GM23338 (cell line): ENCODE results near the gene RTN4RL2. TPM values are rescaled to one million over a fixed set of nuclear protein-coding genes. Genes with fewer than 3 reads are reported as not detected.

Experiments used
- ATAC-seq: fragments of 200-7000 bp; cut with Tn5 transposase; 3 replicates; pipeline ENCODE4 v1.9.1; 2020
- DNase-seq: peaks from one replicate; pipeline ENCODE4 v3.0.0-alpha.2; 2015; ENCODE audit warnings: low spot score
- H2AFZ ChIP-seq: fragments of 200-600 bp; sonication (generic); 2 replicates; pipeline ENCODE4 v1.8.0; 2016; ENCODE audit warnings: antibody characterized with exemption, mild to moderate bottlenecking, moderate library complexity
- H3F3A ChIP-seq: fragments of 200-600 bp; sonication (generic); replicated peaks from 2 replicates; pipeline ENCODE4 v1.8.0; 2017; ENCODE audit warnings: antibody characterized with exemption, mixed run types, low read depth
- H3K27ac ChIP-seq: fragments of 200-600 bp; sonication (generic); 2 replicates; pipeline ENCODE4 v1.6.1; 2016; ENCODE audit warnings: low read depth
- H3K27me3 ChIP-seq: fragments of 200-600 bp; sonication (generic); 2 replicates; pipeline ENCODE4 v1.8.0; 2016; ENCODE audit warnings: mild to moderate bottlenecking, mixed run types, moderate library complexity; ENCODE audit not compliant: insufficient read depth
- H3K36me3 ChIP-seq: fragments of 200-600 bp; sonication (generic); 2 replicates; pipeline ENCODE4 v1.8.0; 2016; ENCODE audit warnings: mild to moderate bottlenecking; ENCODE audit not compliant: insufficient read depth
- H3K4me1 ChIP-seq: fragments of 200-600 bp; sonication (generic); 2 replicates; pipeline ENCODE4 v1.8.0; 2016; ENCODE audit warnings: mild to moderate bottlenecking, moderate library complexity; ENCODE audit not compliant: insufficient read depth
- H3K4me2 ChIP-seq: fragments of 200-600 bp; sonication (generic); 2 replicates; pipeline ENCODE4 v1.7.1; 2017; ENCODE audit warnings: mixed run types
- H3K4me3 ChIP-seq: fragments of 200-600 bp; sonication (generic); 2 replicates; pipeline ENCODE4 v1.6.1; 2016; ENCODE audit warnings: mixed run types
- H3K79me2 ChIP-seq: fragments of 200-600 bp; sonication (generic); replicated peaks from 2 replicates; pipeline ENCODE4 v1.8.0; 2017; ENCODE audit warnings: mild to moderate bottlenecking; ENCODE audit not compliant: insufficient read depth
- H3K9me2 ChIP-seq: fragments of 200-600 bp; sonication (generic); 2 replicates; pipeline ENCODE4 v1.8.0; 2017; ENCODE audit not compliant: insufficient read depth
- H4K20me1 ChIP-seq: fragments of 200-600 bp; sonication (generic); replicated peaks from 2 replicates; pipeline ENCODE4 v1.8.0; 2017; ENCODE audit warnings: mild to moderate bottlenecking; ENCODE audit not compliant: insufficient read depth
- H3K27ac Mint-ChIP-seq: 2 replicates; pipeline ENCODE4 v1.8.0; 2020; ENCODE audit warnings: inconsistent platforms, mild to moderate bottlenecking, moderate library complexity, mixed read lengths
- H3K27me3 Mint-ChIP-seq: 3 replicates; pipeline ENCODE4 v1.8.0; 2022; ENCODE audit warnings: low read depth, mild to moderate bottlenecking, moderate library complexity, mixed read lengths, inconsistent platforms; ENCODE audit not compliant: insufficient read depth, poor library complexity
- H3K36me3 Mint-ChIP-seq: 3 replicates; pipeline ENCODE4 v1.8.0; 2021; ENCODE audit warnings: low read depth, mild to moderate bottlenecking, inconsistent platforms, moderate library complexity, mixed read lengths
- H3K4me1 Mint-ChIP-seq: 3 replicates; pipeline ENCODE4 v1.8.0; 2020; ENCODE audit warnings: mild to moderate bottlenecking, inconsistent platforms, mixed read lengths
- H3K4me3 Mint-ChIP-seq: 3 replicates; pipeline ENCODE4 v1.8.0; 2021; ENCODE audit warnings: moderate library complexity, mild to moderate bottlenecking, inconsistent platforms, mixed read lengths
- H3K9me3 Mint-ChIP-seq: 3 replicates; pipeline ENCODE4 v1.8.0; 2020; ENCODE audit warnings: moderate library complexity, mild to moderate bottlenecking, inconsistent platforms, mixed read lengths
- CREB1 ChIP-seq: fragments of 250-450 bp; sonication (Bioruptor Pico); IDR thresholded peaks from 2 replicates; pipeline ENCODE4 v1.5.0; 2020; ENCODE audit warnings: low read depth, mild to moderate bottlenecking, moderate library complexity
- JUNB ChIP-seq: IDR thresholded peaks from one replicate; pipeline ENCODE4 v1.6.1; 2016; ENCODE audit warnings: antibody characterized with exemption; ENCODE audit not compliant: unreplicated experiment
- NANOG ChIP-seq: IDR thresholded peaks from 2 replicates; pipeline ENCODE4 v1.6.1; 2016; ENCODE audit warnings: antibody characterized with exemption, borderline replicate concordance
- ZNF114 ChIP-seq: fragments of 250-450 bp; sonication (Bioruptor Pico); IDR thresholded peaks from 2 replicates; pipeline ENCODE4 v1.5.0; 2020; ENCODE audit warnings: mild to moderate bottlenecking, moderate library complexity
- polyA plus RNA-seq: library from polyadenylated mRNA; unstranded; fragments of >200 nt; fragmentation: Nextera tagmentation; extraction: Ambion mirVana; gene quantifications from 2 replicates; pipeline ENCODE4 v1.2.1, GENCODE V29; 2016
- total RNA-seq: library from RNA; depleted of rRNA; stranded (reverse); fragments of >200 nt; shearing (Covaris generic); gene quantifications from 2 replicates; pipeline ENCODE4 v1.2.3, GENCODE V29; 2014
- TF ChIP-seq, protein P1 (sequence below): fragments of 250-450 bp; sonication (Bioruptor Pico); IDR thresholded peaks from 2 replicates; pipeline ENCODE4 v1.5.0; 2020; ENCODE audit warnings: mild to moderate bottlenecking, moderate library complexity
- TF ChIP-seq, protein P2 (sequence below), 2 experiments: fragments of 200-600 bp in 1 of 2; sonication (generic) in 1 of 2; conservative IDR thresholded peaks; 2 replicates each; pipeline versions ENCODE4 v1.5.1 to v1.6.1; 2016 to 2017; ENCODE audit warnings: antibody characterized with exemption in 2 of 2, low read depth in 2 of 2, mild to moderate bottlenecking in 2 of 2, moderate library complexity in 1 of 2

RTN4RL2 gene
- total and polyA plus RNA-seq, 2 experiments from 2014 or later = 13.9 to 15.9 TPM

DNA sequence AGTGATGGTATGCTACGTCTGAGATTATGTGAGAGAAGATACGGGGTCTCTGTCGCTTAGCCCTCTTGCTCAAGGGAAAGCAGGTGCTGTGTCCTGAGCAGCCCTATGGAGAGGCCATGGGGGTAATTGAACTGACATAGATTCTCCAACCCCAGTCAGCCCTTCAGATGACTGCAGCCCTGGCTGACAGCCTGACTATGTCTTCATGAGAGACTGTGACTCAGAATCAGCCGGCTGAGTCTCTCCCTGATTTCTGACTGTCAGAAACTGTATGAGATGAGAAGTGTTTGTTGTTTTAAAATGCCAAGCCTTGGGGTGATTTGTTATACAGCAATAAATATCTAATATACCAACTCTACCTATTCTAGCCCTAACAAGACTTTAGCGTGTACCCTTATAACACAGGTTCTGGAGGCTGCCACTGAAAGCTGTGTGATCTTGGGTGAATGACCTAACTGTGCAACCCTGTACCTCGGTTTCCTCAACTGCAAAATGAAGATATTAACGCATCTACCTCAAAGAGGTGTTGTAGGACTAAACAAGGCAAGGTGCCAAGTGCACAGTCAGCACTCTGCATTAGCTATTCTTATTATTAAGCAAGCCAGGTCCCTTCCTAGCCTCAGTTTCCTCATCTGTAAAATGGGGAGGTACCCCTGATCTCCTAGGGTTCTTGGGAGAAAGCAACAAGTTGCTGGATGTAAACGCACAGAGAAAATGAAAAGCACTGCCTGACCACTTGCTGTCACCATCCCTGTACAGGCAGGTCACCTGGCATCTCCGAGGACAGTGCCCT lies 30.3 kb downstream of the RTN4RL2 start:
- no peak overlapping the region; the same call in 1 of the 2 replicates for H3K27ac Mint-ChIP-seq
- ATAC-seq = no peak

DNA sequence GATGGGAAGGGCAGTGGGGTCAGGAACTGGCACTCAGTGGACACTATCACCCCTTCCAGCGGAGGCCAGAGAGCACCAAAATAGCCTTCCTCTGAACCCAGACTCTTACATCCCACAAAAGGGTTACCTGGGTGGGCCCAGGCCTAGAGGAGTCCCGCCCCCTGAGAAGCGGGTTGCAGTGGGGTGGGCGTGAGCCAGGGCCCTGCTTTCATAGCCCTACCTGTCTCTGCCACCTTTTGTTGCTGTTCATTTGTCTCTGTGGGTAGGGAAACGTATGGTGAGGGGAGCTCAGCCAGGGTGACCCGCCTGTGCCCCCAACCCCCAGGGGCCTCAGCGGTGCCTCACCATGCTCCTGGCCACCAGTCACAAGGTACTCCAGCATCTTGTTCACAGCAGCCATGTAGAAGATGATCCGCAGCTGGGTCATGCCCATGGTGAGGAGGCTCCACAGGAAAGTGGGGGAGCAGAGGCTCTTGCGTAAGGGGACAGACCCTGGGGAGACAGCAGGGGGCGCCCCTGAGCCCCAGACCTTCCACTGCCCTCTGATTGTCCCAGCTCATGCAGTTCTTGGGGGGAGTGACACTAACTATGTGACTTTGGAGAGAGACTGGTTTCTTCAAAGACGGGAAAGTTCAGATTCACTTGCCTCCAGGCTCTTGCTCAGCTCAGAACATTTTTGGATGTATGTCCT lies 31.2 kb downstream of the RTN4RL2 start:
- H3F3A ChIP-seq = peaks cover 11% of the 10 kb centered on the region; the same call in 1 of the 2 replicates
- H4K20me1 ChIP-seq = no peaks in the 10 kb centered on the region
- peak; percentile 76 for ATAC-seq
- TF ChIP-seq CREB1 (CRISPR knock-in tag) (no peak), NANOG (no peak), JUNB (no peak)
- TF ChIP-seq, protein P1, sequence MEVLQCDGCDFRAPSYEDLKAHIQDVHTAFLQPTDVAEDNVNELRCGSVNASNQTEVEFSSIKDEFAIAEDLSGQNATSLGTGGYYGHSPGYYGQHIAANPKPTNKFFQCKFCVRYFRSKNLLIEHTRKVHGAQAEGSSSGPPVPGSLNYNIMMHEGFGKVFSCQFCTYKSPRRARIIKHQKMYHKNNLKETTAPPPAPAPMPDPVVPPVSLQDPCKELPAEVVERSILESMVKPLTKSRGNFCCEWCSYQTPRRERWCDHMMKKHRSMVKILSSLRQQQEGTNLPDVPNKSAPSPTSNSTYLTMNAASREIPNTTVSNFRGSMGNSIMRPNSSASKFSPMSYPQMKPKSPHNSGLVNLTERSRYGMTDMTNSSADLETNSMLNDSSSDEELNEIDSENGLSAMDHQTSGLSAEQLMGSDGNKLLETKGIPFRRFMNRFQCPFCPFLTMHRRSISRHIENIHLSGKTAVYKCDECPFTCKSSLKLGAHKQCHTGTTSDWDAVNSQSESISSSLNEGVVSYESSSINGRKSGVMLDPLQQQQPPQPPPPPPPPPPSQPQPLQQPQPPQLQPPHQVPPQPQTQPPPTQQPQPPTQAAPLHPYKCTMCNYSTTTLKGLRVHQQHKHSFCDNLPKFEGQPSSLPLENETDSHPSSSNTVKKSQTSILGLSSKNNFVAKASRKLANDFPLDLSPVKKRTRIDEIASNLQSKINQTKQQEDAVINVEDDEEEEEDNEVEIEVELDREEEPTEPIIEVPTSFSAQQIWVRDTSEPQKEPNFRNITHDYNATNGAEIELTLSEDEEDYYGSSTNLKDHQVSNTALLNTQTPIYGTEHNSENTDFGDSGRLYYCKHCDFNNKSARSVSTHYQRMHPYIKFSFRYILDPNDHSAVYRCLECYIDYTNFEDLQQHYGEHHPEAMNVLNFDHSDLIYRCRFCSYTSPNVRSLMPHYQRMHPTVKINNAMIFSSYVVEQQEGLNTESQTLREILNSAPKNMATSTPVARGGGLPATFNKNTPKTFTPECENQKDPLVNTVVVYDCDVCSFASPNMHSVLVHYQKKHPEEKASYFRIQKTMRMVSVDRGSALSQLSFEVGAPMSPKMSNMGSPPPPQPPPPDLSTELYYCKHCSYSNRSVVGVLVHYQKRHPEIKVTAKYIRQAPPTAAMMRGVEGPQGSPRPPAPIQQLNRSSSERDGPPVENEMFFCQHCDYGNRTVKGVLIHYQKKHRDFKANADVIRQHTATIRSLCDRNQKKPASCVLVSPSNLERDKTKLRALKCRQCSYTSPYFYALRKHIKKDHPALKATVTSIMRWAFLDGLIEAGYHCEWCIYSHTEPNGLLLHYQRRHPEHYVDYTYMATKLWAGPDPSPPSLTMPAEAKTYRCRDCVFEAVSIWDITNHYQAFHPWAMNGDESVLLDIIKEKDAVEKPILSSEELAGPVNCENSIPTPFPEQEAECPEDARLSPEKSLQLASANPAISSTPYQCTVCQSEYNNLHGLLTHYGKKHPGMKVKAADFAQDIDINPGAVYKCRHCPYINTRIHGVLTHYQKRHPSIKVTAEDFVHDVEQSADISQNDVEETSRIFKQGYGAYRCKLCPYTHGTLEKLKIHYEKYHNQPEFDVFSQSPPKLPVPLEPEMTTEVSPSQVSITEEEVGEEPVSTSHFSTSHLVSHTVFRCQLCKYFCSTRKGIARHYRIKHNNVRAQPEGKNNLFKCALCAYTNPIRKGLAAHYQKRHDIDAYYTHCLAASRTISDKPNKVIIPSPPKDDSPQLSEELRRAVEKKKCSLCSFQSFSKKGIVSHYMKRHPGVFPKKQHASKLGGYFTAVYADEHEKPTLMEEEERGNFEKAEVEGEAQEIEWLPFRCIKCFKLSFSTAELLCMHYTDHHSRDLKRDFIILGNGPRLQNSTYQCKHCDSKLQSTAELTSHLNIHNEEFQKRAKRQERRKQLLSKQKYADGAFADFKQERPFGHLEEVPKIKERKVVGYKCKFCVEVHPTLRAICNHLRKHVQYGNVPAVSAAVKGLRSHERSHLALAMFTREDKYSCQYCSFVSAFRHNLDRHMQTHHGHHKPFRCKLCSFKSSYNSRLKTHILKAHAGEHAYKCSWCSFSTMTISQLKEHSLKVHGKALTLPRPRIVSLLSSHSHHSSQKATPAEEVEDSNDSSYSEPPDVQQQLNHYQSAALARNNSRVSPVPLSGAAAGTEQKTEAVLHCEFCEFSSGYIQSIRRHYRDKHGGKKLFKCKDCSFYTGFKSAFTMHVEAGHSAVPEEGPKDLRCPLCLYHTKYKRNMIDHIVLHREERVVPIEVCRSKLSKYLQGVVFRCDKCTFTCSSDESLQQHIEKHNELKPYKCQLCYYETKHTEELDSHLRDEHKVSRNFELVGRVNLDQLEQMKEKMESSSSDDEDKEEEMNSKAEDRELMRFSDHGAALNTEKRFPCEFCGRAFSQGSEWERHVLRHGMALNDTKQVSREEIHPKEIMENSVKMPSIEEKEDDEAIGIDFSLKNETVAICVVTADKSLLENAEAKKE (CRISPR knock-in tag) = no peak
- TF ChIP-seq, protein P2, sequence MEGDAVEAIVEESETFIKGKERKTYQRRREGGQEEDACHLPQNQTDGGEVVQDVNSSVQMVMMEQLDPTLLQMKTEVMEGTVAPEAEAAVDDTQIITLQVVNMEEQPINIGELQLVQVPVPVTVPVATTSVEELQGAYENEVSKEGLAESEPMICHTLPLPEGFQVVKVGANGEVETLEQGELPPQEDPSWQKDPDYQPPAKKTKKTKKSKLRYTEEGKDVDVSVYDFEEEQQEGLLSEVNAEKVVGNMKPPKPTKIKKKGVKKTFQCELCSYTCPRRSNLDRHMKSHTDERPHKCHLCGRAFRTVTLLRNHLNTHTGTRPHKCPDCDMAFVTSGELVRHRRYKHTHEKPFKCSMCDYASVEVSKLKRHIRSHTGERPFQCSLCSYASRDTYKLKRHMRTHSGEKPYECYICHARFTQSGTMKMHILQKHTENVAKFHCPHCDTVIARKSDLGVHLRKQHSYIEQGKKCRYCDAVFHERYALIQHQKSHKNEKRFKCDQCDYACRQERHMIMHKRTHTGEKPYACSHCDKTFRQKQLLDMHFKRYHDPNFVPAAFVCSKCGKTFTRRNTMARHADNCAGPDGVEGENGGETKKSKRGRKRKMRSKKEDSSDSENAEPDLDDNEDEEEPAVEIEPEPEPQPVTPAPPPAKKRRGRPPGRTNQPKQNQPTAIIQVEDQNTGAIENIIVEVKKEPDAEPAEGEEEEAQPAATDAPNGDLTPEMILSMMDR (conservative IDR thresholded peaks at IDR 0.05; ENCODE audit: low read depth in 2 of 2) = peak; percentile 90 to 94
- Mint-ChIP-seq H3K36me3 (peaks cover 74% of the 10 kb centered on the region), H3K4me3 (no peak overlapping the region), H3K9me3 (no peaks in the 10 kb centered on the region), H3K27ac (peak overlapping the region; percentile 90), H3K4me1 (peaks cover 33% of the 10 kb centered on the region), H3K27me3 (peaks cover 7% of the 10 kb centered on the region)
- H3K4me2 ChIP-seq = no peak overlapping the region
- H3K4me3 ChIP-seq = no peak overlapping the region
- peaks cover 10% of the 10 kb centered on the region; the same call in 1 of the 2 replicates for H3K36me3 ChIP-seq
- no peaks in the 10 kb centered on the region; the same call in 1 of the 2 replicates for H3K4me1 ChIP-seq
- no peaks in the 10 kb centered on the region for H3K27me3 ChIP-seq
- DNase-seq = peak; percentile 85
- H3K9me2 ChIP-seq = no peaks in the 10 kb centered on the region
- no peaks in the 10 kb centered on the region for H3K79me2 ChIP-seq
- no peak overlapping the region for H2AFZ ChIP-seq
- 0 out of 2 replicates have a peak overlapping the region, but pooled peaks have one; percentile 55 for H3K27ac ChIP-seq

More for the DNA sequence above, 30.3 kb downstream of the RTN4RL2 start:
- Histone ChIP-seq H3K36me3 (peaks cover 7% of the 10 kb centered on the region; the same call in 1 of the 2 replicates), H2AFZ (no peak overlapping the region), H4K20me1 (no peaks in the 10 kb centered on the region), H3F3A (peaks cover 11% of the 10 kb centered on the region; the same call in 1 of the 2 replicates), H3K27ac (0 out of 2 replicates have a peak overlapping the region, but pooled peaks have one; percentile 55), H3K4me3 (no peak overlapping the region), H3K4me2 (no peak overlapping the region), H3K27me3 (no peaks in the 10 kb centered on the region), H3K79me2 (no peaks in the 10 kb centered on the region), H3K4me1 (no peaks in the 10 kb centered on the region; the same call in 1 of the 2 replicates), H3K9me2 (no peaks in the 10 kb centered on the region)
- peaks cover 7% of the 10 kb centered on the region for H3K27me3 Mint-ChIP-seq
- peaks cover 72% of the 10 kb centered on the region for H3K36me3 Mint-ChIP-seq
- H3K4me3 Mint-ChIP-seq = no peak overlapping the region
- DNase-seq = no peak
- no peaks in the 10 kb centered on the region for H3K9me3 Mint-ChIP-seq
- no peak for TF ChIP-seq ZNF114 (CRISPR knock-in tag)
- TF ChIP-seq, protein P2 (conservative IDR thresholded peaks at IDR 0.05; ENCODE audit: low read depth in 2 of 2) = no peak
- peaks cover 28% of the 10 kb centered on the region for H3K4me1 Mint-ChIP-seq
